ENCODE data around the gene PXK.
"Not testable (repeated sequence)": the region's sequence is repeated elsewhere in the genome, so short reads cannot be mapped to it uniquely, and the experiment has no call there.

Gene PXK

DNA sequence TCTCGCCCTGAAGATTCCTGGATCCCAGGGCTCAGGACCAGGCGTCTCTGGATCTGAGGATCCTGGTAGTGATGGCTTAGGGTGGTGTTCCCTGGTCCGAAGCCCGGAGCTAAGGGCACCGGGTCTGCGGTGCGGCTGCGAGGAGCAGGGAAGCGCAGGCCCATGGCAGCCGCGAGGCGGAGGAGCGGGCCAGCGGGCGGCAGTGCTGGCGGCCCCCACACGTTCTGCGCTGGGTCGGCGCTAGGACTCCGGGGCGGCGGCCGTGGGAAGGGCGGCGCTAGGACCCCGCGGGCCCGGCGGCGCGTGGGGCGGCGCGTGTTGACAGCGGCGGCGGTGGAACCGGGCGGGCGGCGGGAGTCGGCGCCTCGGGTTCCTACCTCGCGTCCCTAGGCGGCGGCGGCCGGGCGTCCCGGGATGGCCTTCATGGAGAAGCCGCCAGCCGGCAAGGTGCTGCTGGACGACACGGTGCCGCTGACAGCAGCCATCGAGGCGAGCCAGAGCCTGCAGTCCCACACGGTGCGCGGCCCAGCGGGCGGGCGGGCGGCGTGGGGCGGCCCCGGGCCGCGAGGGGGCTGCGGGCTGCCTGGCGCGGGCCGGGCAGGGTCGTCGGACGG lies at the start of gene PXK:
PXK (plus strand) TSS at position 318 of the 614 bp plus-strand sequence; CDS start at position 415, 97 bp downstream.
- Histone ChIP-seq H3K4me3 (ENCODE audit: low read length) (peak within 1 kb of the TSS; percentile 72), H3K36me3 (ENCODE audit: insufficient read depth, low read length) (no peaks in the 10 kb centered on the region), H3K9me3 (ENCODE audit: low read length) (no peaks in the 10 kb centered on the region), H3K4me1 (ENCODE audit: insufficient read depth, low read length) (peaks cover 21% of the 10 kb centered on the region), H3K27me3 (ENCODE audit: insufficient read depth, low read length) (no peaks in the 10 kb centered on the region), H2AFZ (ENCODE audit: low read depth, low read length) (peak within 1 kb of the TSS; percentile 71)

DNA sequence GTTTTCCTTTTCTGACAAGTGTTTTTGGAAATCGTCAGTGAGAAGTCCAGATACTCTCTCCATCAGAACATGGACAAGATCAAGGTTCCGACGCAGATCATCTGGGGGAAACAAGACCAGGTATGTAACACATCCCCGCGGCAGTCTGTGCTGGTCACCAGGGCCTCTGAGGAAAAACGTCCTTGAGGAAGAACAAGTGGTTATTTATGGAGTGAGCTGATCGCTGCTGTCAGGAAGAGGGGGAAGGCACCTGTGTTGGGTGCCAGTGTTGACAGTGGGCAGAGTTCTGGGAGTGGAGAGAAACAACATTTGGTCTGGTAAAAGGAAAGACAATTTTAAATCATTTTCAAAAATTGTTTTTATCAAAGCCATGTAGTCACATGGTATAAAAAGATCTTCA lies 47.4 kb upstream of the PXK start:
- no peak overlapping the region for H2AFZ ChIP-seq (ENCODE audit: low read depth, low read length)
- H3K4me1 ChIP-seq (ENCODE audit: insufficient read depth, low read length), result no peaks in the 10 kb centered on the region
- H3K36me3 ChIP-seq (ENCODE audit: insufficient read depth, low read length), result no peaks in the 10 kb centered on the region
- H3K9me3 ChIP-seq (ENCODE audit: low read length), result no peaks in the 10 kb centered on the region
- H3K4me3 ChIP-seq (ENCODE audit: low read length), result no peak overlapping the region
- H3K27me3 ChIP-seq (ENCODE audit: insufficient read depth, low read length), result no peaks in the 10 kb centered on the region

DNA sequence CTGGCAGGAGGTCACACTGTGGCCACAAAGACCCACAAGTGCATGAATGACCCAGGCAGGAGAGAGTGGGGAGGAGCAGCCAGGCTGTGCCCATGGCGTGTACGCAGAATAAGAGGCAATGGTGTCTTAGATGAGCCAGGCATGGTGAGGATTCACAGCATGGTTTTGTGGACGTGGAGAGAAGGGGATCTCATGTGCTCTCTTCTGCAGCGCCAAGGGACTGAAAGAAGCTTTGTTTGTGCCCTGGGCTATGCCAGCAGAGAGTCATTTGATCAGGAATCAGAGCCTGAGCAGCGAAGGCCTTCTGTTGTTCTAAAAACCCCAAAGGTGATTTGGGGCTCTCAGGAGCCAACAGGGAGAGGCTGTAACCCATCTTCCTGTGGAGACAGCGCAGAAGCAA lies 45.3 kb upstream of the PXK start:
- Histone ChIP-seq H3K9me3 (ENCODE audit: low read length) (no peaks in the 10 kb centered on the region), H3K4me1 (ENCODE audit: insufficient read depth, low read length) (no peaks in the 10 kb centered on the region), H2AFZ (ENCODE audit: low read depth, low read length) (no peak overlapping the region), H3K4me3 (ENCODE audit: low read length) (no peak overlapping the region), H3K36me3 (ENCODE audit: insufficient read depth, low read length) (no peaks in the 10 kb centered on the region), H3K27me3 (ENCODE audit: insufficient read depth, low read length) (no peaks in the 10 kb centered on the region)

DNA sequence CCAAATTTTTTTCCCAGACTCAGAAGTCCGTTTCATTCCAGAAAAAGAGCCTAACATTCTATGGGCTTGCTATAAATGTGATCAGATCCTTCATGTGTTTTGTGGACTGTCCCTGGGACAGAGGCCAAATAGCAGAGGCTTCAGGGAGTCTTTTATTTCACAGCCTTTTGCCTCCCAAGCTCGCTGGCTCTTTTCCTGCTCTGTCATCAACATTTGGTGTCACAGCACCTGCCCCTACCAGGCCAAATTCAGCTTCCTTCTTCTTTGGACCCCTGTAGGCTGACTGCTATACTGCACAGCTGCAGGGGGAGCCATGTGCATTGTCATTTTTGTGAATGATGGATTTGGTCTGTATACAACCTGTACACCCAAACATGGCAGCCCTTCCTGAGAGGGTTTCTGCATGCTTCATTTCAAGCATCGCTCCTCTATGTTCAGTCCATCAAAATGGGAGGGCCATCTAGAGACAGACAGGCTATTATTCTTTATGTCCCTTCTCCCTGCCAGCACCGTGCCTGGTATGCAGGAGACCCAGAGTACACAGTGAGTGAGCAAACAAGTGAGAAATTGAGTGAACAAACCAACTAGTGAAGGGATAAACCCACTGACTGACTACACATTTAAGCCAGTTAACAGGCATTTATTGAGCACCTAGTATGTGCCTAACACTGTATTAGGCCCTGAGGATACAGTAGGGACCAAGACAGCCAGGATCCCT lies 44.5 kb upstream of the PXK start:
- no peaks in the 10 kb centered on the region for H3K9me3 ChIP-seq (ENCODE audit: low read length)
- no peak overlapping the region for H3K4me3 ChIP-seq (ENCODE audit: low read length)
- no peak overlapping the region for H2AFZ ChIP-seq (ENCODE audit: low read depth, low read length)
- H3K27me3 ChIP-seq (ENCODE audit: insufficient read depth, low read length), result no peaks in the 10 kb centered on the region
- no peaks in the 10 kb centered on the region for H3K36me3 ChIP-seq (ENCODE audit: insufficient read depth, low read length)
- H3K4me1 ChIP-seq (ENCODE audit: insufficient read depth, low read length), result no peaks in the 10 kb centered on the region

DNA sequence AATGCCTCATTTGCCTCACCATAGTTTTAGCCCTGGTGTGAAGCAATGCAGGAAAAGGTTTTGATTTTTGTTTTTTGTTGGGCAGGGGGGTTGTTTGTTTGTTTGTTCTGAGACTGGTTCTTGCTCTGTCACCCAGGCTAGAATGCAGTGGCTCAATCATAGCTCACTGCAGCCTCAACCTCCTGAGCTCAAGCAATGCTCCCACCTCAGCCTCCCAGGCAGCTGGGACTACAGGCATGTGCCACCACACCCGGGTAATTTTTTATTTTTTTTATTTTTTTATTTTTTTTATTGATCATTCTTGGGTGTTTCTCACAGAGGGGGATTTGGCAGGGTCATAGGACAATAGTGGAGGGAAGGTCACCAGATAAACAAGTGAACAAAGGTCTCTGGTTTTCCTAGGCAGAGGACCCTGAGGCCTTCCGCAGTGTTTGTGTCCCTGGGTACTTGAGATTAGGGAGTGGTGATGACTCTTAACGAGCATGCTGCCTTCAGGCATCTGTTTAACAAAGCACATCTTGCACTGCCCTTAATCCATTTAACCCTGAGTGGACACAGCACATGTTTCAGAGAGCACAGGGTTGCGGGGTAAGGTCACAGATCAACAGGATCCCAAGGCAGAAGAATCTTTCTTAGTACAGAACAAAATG lies 43.6 kb upstream of the PXK start:
- not testable (repeated sequence) for H3K4me1 ChIP-seq (ENCODE audit: insufficient read depth, low read length); H3K9me3 ChIP-seq (ENCODE audit: low read length); H3K27me3 ChIP-seq (ENCODE audit: insufficient read depth, low read length); H3K36me3 ChIP-seq (ENCODE audit: insufficient read depth, low read length); H2AFZ ChIP-seq (ENCODE audit: low read depth, low read length); H3K4me3 ChIP-seq (ENCODE audit: low read length)

DNA sequence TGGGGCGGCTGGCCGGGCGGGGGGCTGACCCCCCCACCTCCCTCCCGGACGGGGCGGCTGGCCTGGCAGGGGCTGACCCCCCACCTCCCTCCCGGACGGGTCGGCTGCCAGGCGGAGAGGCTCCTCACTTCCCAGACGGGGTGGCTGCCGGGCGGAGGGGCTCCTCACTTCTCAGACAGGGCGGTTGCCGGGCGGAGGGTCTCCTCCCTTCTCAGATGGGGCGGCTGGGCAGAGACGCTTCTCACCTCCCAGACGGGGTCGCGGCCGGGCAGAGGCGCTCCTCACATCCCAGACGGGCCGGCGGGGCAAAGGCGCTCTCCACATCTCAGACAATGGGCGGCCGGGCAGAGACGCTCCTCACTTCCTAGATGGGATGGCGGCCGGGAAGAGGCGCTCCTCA lies 42.2 kb upstream of the PXK start:
- not testable (repeated sequence) for H2AFZ ChIP-seq (ENCODE audit: low read depth, low read length); H3K4me3 ChIP-seq (ENCODE audit: low read length); H3K36me3 ChIP-seq (ENCODE audit: insufficient read depth, low read length); H3K9me3 ChIP-seq (ENCODE audit: low read length); H3K4me1 ChIP-seq (ENCODE audit: insufficient read depth, low read length); H3K27me3 ChIP-seq (ENCODE audit: insufficient read depth, low read length)

DNA sequence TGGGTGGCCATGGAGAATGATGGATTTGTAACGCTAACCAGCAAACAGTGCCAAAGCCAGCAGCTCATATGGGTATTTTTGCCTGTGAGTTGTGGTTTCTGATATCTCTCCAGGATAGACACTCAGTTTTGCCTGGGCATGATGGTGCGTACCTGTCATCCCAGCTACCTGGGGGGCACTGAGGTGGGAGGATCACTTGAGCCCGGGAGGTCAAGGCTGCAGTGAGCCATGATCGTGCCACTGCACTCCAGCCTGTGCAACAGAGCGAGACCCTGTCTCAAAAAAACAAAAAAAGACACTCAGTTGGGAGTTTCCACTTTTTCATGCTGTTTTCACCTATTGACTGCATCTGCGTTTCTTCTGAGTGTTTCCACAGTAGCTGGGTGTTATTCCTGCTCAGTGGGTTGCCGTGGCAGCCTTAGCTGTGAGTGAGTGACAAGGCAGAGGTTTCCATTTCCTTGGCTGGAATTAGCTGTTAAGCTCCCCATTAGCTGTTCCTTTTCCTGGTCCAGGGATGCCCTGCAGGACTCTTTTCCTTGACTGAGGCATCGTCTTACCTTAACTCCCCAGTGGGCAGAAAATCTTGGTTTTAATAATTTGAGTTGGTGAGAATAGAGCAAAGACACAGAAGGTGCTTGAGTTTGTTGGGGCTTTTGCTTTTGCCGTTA lies 40.9 kb upstream of the PXK start:
- Histone ChIP-seq H3K27me3 (ENCODE audit: insufficient read depth, low read length) (peaks cover 6% of the 10 kb centered on the region), H3K4me3 (ENCODE audit: low read length) (no peak overlapping the region), H3K4me1 (ENCODE audit: insufficient read depth, low read length) (no peaks in the 10 kb centered on the region), H2AFZ (ENCODE audit: low read depth, low read length) (no peak overlapping the region), H3K36me3 (ENCODE audit: insufficient read depth, low read length) (no peaks in the 10 kb centered on the region), H3K9me3 (ENCODE audit: low read length) (no peaks in the 10 kb centered on the region)

DNA sequence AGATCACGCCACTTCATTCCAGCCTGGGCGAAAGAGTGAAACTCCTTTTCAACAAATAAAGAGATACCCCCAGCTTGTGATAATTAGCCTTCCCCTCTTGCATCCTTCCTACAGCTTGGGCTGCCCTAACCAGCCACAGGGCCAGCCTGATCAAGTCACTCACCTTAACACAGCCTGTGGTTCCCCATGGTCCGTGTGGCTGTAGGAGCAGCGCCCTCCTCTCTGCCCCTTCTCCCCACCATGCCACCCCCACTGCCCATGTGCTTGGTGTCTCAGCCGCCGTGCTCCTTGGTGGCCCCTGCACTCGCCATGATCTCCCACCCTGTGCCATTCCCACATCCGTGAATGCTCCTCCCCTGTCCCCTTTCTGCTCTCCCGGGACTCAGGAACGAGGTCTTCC lies 39.8 kb upstream of the PXK start:
- Histone ChIP-seq H3K4me3 (ENCODE audit: low read length) (no peak overlapping the region), H2AFZ (ENCODE audit: low read depth, low read length) (no peak overlapping the region)

DNA sequence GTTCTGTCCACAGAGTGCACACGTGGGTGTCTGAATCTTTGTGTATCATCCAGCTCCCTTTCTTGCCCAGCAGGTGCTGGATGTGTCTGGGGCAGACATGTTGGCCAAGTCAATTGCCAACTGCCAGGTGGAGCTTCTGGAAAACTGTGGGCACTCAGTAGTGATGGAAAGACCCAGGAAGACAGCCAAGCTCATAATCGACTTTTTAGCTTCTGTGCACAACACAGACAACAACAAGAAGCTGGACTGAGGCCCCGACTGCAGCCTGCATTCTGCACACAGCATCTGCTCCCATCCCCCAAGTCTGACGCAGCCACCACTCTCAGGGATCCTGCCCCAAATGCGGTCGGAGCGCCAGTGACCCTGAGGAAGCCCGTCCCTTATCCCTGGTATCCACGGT lies 39.2 kb upstream of the PXK start:
- Histone ChIP-seq H3K9me3 (ENCODE audit: low read length) (no peaks in the 10 kb centered on the region), H2AFZ (ENCODE audit: low read depth, low read length) (no peak overlapping the region), H3K36me3 (ENCODE audit: insufficient read depth, low read length) (no peaks in the 10 kb centered on the region), H3K4me1 (ENCODE audit: insufficient read depth, low read length) (no peaks in the 10 kb centered on the region), H3K4me3 (ENCODE audit: low read length) (no peak overlapping the region), H3K27me3 (ENCODE audit: insufficient read depth, low read length) (peaks cover 12% of the 10 kb centered on the region)

More for the DNA sequence above, 39.8 kb upstream of the PXK start:
- Histone ChIP-seq H3K27me3 (ENCODE audit: insufficient read depth, low read length) (peaks cover 11% of the 10 kb centered on the region), H3K36me3 (ENCODE audit: insufficient read depth, low read length) (no peaks in the 10 kb centered on the region), H3K4me1 (ENCODE audit: insufficient read depth, low read length) (no peaks in the 10 kb centered on the region), H3K9me3 (ENCODE audit: low read length) (no peaks in the 10 kb centered on the region)

DNA sequence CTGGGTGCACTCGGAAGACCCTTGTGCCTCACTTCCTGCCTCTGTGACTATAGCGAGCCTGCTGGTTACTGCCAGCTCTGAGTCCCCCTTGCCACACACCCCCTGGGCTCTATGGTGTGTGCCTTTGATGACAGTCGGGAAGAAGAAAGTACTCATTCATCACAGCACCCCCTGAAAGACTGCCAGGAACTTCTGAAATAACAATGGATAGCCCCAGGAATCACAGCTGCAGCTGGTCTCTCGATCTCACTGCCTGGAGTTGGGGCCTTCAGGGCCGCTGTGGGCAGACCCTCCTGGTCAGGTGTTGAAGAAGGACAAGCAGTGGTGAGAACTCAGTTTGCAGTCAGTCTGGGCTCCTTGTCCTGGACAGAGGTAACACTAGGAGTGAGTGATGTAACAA lies 36.4 kb upstream of the PXK start:
- peaks cover 3% of the 10 kb centered on the region for H3K4me1 ChIP-seq (ENCODE audit: insufficient read depth, low read length)
- H2AFZ ChIP-seq (ENCODE audit: low read depth, low read length), result no peak overlapping the region
- no peaks in the 10 kb centered on the region for H3K36me3 ChIP-seq (ENCODE audit: insufficient read depth, low read length)
- H3K4me3 ChIP-seq (ENCODE audit: low read length), result no peak overlapping the region
- H3K9me3 ChIP-seq (ENCODE audit: low read length), result no peaks in the 10 kb centered on the region
- peaks cover 19% of the 10 kb centered on the region for H3K27me3 ChIP-seq (ENCODE audit: insufficient read depth, low read length)

DNA sequence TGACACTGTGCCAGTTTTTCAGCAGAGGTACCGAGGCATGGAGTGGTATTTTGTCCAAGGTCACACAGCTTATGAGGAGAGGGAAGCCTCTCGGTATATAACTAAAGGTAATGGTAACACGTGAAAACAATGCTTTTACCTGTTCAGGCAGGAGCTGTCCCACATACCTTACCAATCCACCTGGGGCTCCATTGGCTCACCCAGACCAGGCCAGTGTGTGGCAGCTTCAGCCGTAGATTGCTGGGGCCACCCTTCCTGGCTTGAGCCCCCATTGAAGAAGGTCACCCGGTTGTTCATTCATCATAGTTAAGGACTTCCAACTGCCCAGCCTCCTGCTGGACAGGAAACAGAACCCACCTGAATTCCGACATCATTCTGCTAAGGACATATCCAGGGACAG lies 35.8 kb upstream of the PXK start:
- Histone ChIP-seq H3K9me3 (ENCODE audit: low read length) (no peaks in the 10 kb centered on the region), H3K36me3 (ENCODE audit: insufficient read depth, low read length) (no peaks in the 10 kb centered on the region)

DNA sequence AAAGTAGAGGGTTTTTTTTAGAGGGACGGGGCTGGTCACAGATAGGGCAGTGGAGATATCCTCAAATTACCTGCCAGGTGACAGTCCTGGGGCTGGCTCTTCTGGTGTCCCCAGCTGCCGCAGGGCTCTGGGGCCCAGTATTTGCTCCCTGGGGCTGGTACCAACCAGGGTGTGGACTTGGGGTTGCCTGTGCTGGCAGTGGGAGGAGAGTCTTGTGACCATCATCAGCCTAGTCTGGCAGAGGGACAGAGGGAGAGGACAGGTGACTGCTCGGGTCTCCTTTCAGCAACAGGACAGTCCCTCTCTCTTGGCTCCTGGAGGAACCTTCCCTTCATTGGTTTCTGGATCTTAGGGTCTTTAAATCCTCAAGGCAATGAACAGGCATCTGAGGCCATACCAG lies 34.5 kb upstream of the PXK start:
- no peaks in the 10 kb centered on the region for H3K9me3 ChIP-seq (ENCODE audit: low read length)
- H3K4me1 ChIP-seq (ENCODE audit: insufficient read depth, low read length), result peaks cover 3% of the 10 kb centered on the region
- no peaks in the 10 kb centered on the region for H3K36me3 ChIP-seq (ENCODE audit: insufficient read depth, low read length)
- H2AFZ ChIP-seq (ENCODE audit: low read depth, low read length), result no peak overlapping the region
- H3K27me3 ChIP-seq (ENCODE audit: insufficient read depth, low read length), result peaks cover 24% of the 10 kb centered on the region
- no peak overlapping the region for H3K4me3 ChIP-seq (ENCODE audit: low read length)

More for the DNA sequence above, 35.8 kb upstream of the PXK start:
- peaks cover 3% of the 10 kb centered on the region for H3K4me1 ChIP-seq (ENCODE audit: insufficient read depth, low read length)
- H3K27me3 ChIP-seq (ENCODE audit: insufficient read depth, low read length), result peaks cover 24% of the 10 kb centered on the region
- H2AFZ ChIP-seq (ENCODE audit: low read depth, low read length), result no peak overlapping the region
- no peak overlapping the region for H3K4me3 ChIP-seq (ENCODE audit: low read length)

DNA sequence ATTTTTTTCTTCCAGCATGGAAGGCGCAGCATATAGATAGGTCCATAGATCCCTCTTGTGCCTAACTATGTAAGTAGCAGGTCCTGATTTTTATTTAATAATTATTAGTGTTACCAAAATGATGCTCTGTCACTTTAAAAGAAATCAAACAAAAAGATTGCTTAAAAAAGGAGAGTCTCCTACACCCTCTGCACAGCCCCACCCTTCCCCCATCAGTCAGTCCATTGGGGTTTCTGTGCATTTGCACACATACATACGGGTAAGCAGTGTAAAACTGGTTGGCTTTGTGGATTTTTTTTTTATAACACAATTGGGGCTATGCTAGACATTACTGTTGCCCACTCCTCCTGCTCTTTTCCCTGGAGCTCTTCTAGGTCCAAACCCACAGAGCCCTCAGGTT lies 33.6 kb upstream of the PXK start:
- no peak overlapping the region for H2AFZ ChIP-seq (ENCODE audit: low read depth, low read length)
- H3K9me3 ChIP-seq (ENCODE audit: low read length), result no peaks in the 10 kb centered on the region
- no peak overlapping the region for H3K4me3 ChIP-seq (ENCODE audit: low read length)
- peaks cover 3% of the 10 kb centered on the region for H3K4me1 ChIP-seq (ENCODE audit: insufficient read depth, low read length)
- H3K36me3 ChIP-seq (ENCODE audit: insufficient read depth, low read length), result no peaks in the 10 kb centered on the region
- H3K27me3 ChIP-seq (ENCODE audit: insufficient read depth, low read length), result peaks cover 24% of the 10 kb centered on the region
